Neural progenitor cell (in vitro differentiated cells): ENCODE measurements around the gene VPS13D.

ENCODE experiments used
- EZH2 ChIP-seq: fragments of 200-600 bp; sonication (generic); IDR thresholded peaks from 2 replicates; pipeline ENCODE4 v1.6.1; 2017; ENCODE audit warnings: antibody characterized with exemption, mild to moderate bottlenecking, moderate library complexity
- TF ChIP-seq, protein P1 (sequence below): fragments of 200-600 bp; sonication (generic); IDR thresholded peaks from 2 replicates; pipeline ENCODE4 v1.5.1; 2017; ENCODE audit warnings: antibody characterized with exemption, mild to moderate bottlenecking

- TF ChIP-seq, protein P1, sequence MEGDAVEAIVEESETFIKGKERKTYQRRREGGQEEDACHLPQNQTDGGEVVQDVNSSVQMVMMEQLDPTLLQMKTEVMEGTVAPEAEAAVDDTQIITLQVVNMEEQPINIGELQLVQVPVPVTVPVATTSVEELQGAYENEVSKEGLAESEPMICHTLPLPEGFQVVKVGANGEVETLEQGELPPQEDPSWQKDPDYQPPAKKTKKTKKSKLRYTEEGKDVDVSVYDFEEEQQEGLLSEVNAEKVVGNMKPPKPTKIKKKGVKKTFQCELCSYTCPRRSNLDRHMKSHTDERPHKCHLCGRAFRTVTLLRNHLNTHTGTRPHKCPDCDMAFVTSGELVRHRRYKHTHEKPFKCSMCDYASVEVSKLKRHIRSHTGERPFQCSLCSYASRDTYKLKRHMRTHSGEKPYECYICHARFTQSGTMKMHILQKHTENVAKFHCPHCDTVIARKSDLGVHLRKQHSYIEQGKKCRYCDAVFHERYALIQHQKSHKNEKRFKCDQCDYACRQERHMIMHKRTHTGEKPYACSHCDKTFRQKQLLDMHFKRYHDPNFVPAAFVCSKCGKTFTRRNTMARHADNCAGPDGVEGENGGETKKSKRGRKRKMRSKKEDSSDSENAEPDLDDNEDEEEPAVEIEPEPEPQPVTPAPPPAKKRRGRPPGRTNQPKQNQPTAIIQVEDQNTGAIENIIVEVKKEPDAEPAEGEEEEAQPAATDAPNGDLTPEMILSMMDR = no peak
- no peak for TF ChIP-seq EZH2
These were observed 184.7 kb downstream of the VPS13D start for GRCh38 chr1:12414444-12415018.
